HCT116 (cell line): Measurements from ENCODE around the gene PHKG2. TPM values are rescaled to one million over a fixed set of nuclear protein-coding genes. Genes with fewer than 3 reads are reported as not detected.
A peak's percentile ranks its signal among the peaks of the same experiment; 100 is the strongest.

Experiments
- ATAC-seq: fragments of 200-7000 bp; cut with Tn5 transposase; 2 replicates; pipeline ENCODE4 v1.9.1; 2020; ENCODE audit warnings: mild to moderate bottlenecking, moderate library complexity
- BruUV-seq: library from RNA; stranded (reverse); fragments of 400-500 nt; replicated peaks from 2 replicates; lab custom pipeline; 2021; lab: Mats Ljungman, UMichigan
- CTCF ChIA-PET: fragments of 300-600 bp; sonication (Branson Sonifier 250); formaldehyde crosslinking; loops from one replicate; lab custom pipeline; 2021; ENCODE audit warnings: antibody characterized with exemption; lab: Charles Lee
- POLR2A ChIA-PET: fragments of 300-600, 350-600 bp; sonication (Branson Sonifier 250); formaldehyde crosslinking; loops from one replicate; lab custom pipeline; 2021; ENCODE audit warnings: antibody characterized with exemption; lab: Charles Lee
- RAD21 ChIA-PET, 2 experiments: fragments of 300-600 bp; sonication (Branson Sonifier 250); formaldehyde crosslinking; loops; one replicate each; lab custom pipeline; 2023; ENCODE audit warnings: low total read pairs in 2 of 2; ENCODE audit not compliant: uncharacterized antibody in 2 of 2, unreplicated experiment in 2 of 2, low non-redundant PET in 1 of 2; lab: Charles Lee
- DNase-seq: peaks from one replicate; pipeline ENCODE4 v3.0.0-alpha.2; 2010; ENCODE audit warnings: low read depth, low spot score
- H2AFZ ChIP-seq: fragments of 200-600 bp; shearing (Covaris generic), sonication (generic); 2 replicates; pipeline ENCODE4 v1.6.1; 2017; ENCODE audit warnings: low read depth, mixed run types, mixed read lengths, antibody characterized with exemption, low read length; ENCODE audit not compliant: poor library complexity, severe bottlenecking
- H3K27ac ChIP-seq: 2 replicates; pipeline ENCODE4 v1.5.1; 2012; ENCODE audit warnings: low read depth, low read length
- H3K27me3 ChIP-seq: fragments of 200-600 bp; sonication (generic); 2 replicates; pipeline ENCODE4 v1.6.1; 2016; ENCODE audit warnings: mixed run types, low read length, mixed read lengths; ENCODE audit not compliant: insufficient read depth
- H3K36me3 ChIP-seq, 2 experiments: fragments of 200-500 bp in 1 of 2; fragments of 200-600 bp in 1 of 2; sonication (Bioruptor generic) in 1 of 2; sonication (generic) in 1 of 2; 2 replicates each; pipeline versions ENCODE4 v1.5.1 to v1.6.1; 2014 to 2016; ENCODE audit warnings: low read length in 2 of 2, inconsistent platforms in 1 of 2, mixed read lengths in 1 of 2, mixed run types in 1 of 2; ENCODE audit not compliant: insufficient read depth in 2 of 2, control insufficient read depth in 1 of 2
- H3K4me1 ChIP-seq, 2 experiments: fragments of 200-600 bp in 1 of 2; sonication (generic) in 1 of 2; 2 replicates each; pipeline versions ENCODE4 v1.5.1 to v1.6.1; 2012 to 2017; ENCODE audit warnings: low read length in 2 of 2, inconsistent platforms in 1 of 2, mild to moderate bottlenecking in 1 of 2, mixed read lengths in 1 of 2, mixed run types in 1 of 2, moderate library complexity in 1 of 2; ENCODE audit not compliant: insufficient read depth in 2 of 2, control insufficient read depth in 1 of 2
- H3K4me2 ChIP-seq: fragments of 200-600 bp; sonication (generic); 2 replicates; pipeline ENCODE4 v1.6.1; 2017; ENCODE audit warnings: mixed run types, low read length, mixed read lengths
- H3K4me3 ChIP-seq, 2 experiments: fragments of 200-600 bp in 1 of 2; sonication (generic) in 1 of 2; replicated peaks in 1 of 2; 2 replicates each; pipeline ENCODE4 v1.5.1; 2011 to 2016; ENCODE audit warnings: low read length in 2 of 2, control low read depth in 1 of 2, low read depth in 1 of 2, mild to moderate bottlenecking in 1 of 2, mixed read lengths in 1 of 2, mixed run types in 1 of 2
- H3K79me2 ChIP-seq: fragments of 200-600 bp; sonication (generic); 2 replicates; pipeline ENCODE4 v1.6.1; 2017; ENCODE audit warnings: mild to moderate bottlenecking, mixed run types, low read length, moderate library complexity, mixed read lengths; ENCODE audit not compliant: insufficient read depth
- H3K9ac ChIP-seq: fragments of 200-600 bp; sonication (generic); 2 replicates; pipeline ENCODE4 v1.6.1; 2016; ENCODE audit warnings: low read length, mixed read lengths
- H3K9me2 ChIP-seq: fragments of 200-600 bp; sonication (generic), shearing (Covaris generic); 2 replicates; pipeline ENCODE4 v1.6.1; 2017; ENCODE audit warnings: mixed run types, mild to moderate bottlenecking, moderate library complexity; ENCODE audit not compliant: insufficient read depth
- H3K9me3 ChIP-seq, 2 experiments: fragments of 200-500 bp in 1 of 2; fragments of 200-600 bp in 1 of 2; sonication (Bioruptor generic) in 1 of 2; sonication (generic) in 1 of 2; 2 replicates each; pipeline ENCODE4 v1.6.1; 2014 to 2017; ENCODE audit warnings: low read length in 2 of 2, mixed read lengths in 2 of 2, inconsistent platforms in 1 of 2, low read depth in 1 of 2, mild to moderate bottlenecking in 1 of 2, mixed run types in 1 of 2, moderate library complexity in 1 of 2; ENCODE audit not compliant: control insufficient read depth in 1 of 2, insufficient read depth in 1 of 2
- H4K20me1 ChIP-seq: fragments of 200-600 bp; sonication (generic), shearing (Covaris generic); 2 replicates; pipeline ENCODE4 v1.6.1; 2017; ENCODE audit warnings: mixed run types, mild to moderate bottlenecking, moderate library complexity; ENCODE audit not compliant: insufficient read depth
- CBX3 ChIP-seq: IDR thresholded peaks from 2 replicates; pipeline ENCODE4 v1.6.1; 2012; ENCODE audit warnings: low read depth
- CEBPB ChIP-seq: IDR thresholded peaks from 2 replicates; pipeline ENCODE4 v1.6.1; 2012; ENCODE audit warnings: low read depth
- EGR1 ChIP-seq: IDR thresholded peaks from 2 replicates; pipeline ENCODE4 v1.6.1; 2012; ENCODE audit warnings: low read depth
- EZH2 ChIP-seq: fragments of 200-600 bp; sonication (generic); IDR thresholded peaks from 2 replicates; pipeline ENCODE4 v1.6.1; 2017; ENCODE audit warnings: antibody characterized with exemption, mixed run types
- EZH2phosphoT487 ChIP-seq: fragments of 200-600 bp; IDR thresholded peaks from 2 replicates; pipeline ENCODE4 v1.6.1; 2018; ENCODE audit warnings: antibody characterized with exemption, borderline replicate concordance
- FOSL1 ChIP-seq: IDR thresholded peaks from 2 replicates; pipeline ENCODE4 v1.6.1; 2012; ENCODE audit warnings: low read depth
- JUND ChIP-seq: IDR thresholded peaks from 2 replicates; pipeline ENCODE4 v1.6.1; 2012
- POLR2A ChIP-seq: IDR thresholded peaks from 2 replicates; pipeline ENCODE4 v1.7.0; 2011; ENCODE audit warnings: borderline replicate concordance; ENCODE audit not compliant: insufficient read depth, insufficient read length; ENCODE audit errors: extremely low read depth
- POLR2AphosphoS5 ChIP-seq: IDR thresholded peaks from 2 replicates; pipeline ENCODE4 v1.6.1; 2011; ENCODE audit warnings: mild to moderate bottlenecking, low read depth, low read length, moderate library complexity
- SIN3A ChIP-seq: IDR thresholded peaks from 2 replicates; pipeline ENCODE4 v1.6.1; 2012; ENCODE audit warnings: low read depth
- SP1 ChIP-seq: IDR thresholded peaks from 2 replicates; pipeline ENCODE4 v1.6.1; 2012; ENCODE audit warnings: low read depth
- SRF ChIP-seq: IDR thresholded peaks from 2 replicates; pipeline ENCODE4 v1.6.1; 2012; ENCODE audit warnings: low read depth
- YY1 ChIP-seq: IDR thresholded peaks from 2 replicates; pipeline ENCODE4 v1.6.1; 2011; ENCODE audit warnings: low read length, low read depth, moderate library complexity, mild to moderate bottlenecking; ENCODE audit not compliant: insufficient replicate concordance; ENCODE audit errors: extremely low read depth
- ZFX ChIP-seq: fragments of 450-650 bp; IDR thresholded peaks from 2 replicates; pipeline ENCODE4 v1.6.1; 2017
- ZNF274 ChIP-seq: fragments of 200-500 bp; sonication (Bioruptor generic); IDR thresholded peaks from 2 replicates; pipeline ENCODE4 v1.6.1; 2014; ENCODE audit warnings: mild to moderate bottlenecking, low read depth, low read length, inconsistent platforms
- intact Hi-C: fragments of 100-400 bp; cut with micrococcal nuclease; formaldehyde crosslinking; loops from 2 replicates; pipeline ENCODE4 v1.10.0; 2022
- total RNA-seq: library from RNA; stranded (reverse); gene quantifications from one replicate; pipeline ENCODE4 v1.2.1, GENCODE V29; 2021; ENCODE audit not compliant: unreplicated experiment
- TF ChIP-seq, protein P1 (sequence below): IDR thresholded peaks from 2 replicates; pipeline ENCODE4 v1.6.1; 2011; ENCODE audit warnings: mild to moderate bottlenecking, low read length, moderate library complexity; ENCODE audit not compliant: insufficient replicate concordance; ENCODE audit errors: extremely low read depth
- TF ChIP-seq, protein P2 (sequence below): IDR thresholded peaks from 2 replicates; pipeline ENCODE4 v1.6.1; 2012
- TF ChIP-seq, protein P3 (sequence below): IDR thresholded peaks from 2 replicates; pipeline ENCODE4 v1.6.1; 2012; ENCODE audit warnings: low read depth
- TF ChIP-seq, protein P4 (sequence below), 3 experiments: fragments of 200-600 bp in 1 of 3; sonication (generic) in 1 of 3; IDR thresholded peaks in 2 of 3; conservative IDR thresholded peaks in 1 of 3; 2 replicates each; pipeline ENCODE4 v1.5.1; 2012 to 2017; ENCODE audit warnings: low read depth in 2 of 3, low read length in 2 of 3, antibody characterized with exemption in 1 of 3, borderline replicate concordance in 1 of 3, control low read depth in 1 of 3, mild to moderate bottlenecking in 1 of 3, mixed read lengths in 1 of 3, mixed run types in 1 of 3, moderate library complexity in 1 of 3; ENCODE audit not compliant: insufficient read depth in 1 of 3

Gene PHKG2
- total RNA-seq, 1 experiment from 2014 or later, result 32.6 TPM

DNA sequence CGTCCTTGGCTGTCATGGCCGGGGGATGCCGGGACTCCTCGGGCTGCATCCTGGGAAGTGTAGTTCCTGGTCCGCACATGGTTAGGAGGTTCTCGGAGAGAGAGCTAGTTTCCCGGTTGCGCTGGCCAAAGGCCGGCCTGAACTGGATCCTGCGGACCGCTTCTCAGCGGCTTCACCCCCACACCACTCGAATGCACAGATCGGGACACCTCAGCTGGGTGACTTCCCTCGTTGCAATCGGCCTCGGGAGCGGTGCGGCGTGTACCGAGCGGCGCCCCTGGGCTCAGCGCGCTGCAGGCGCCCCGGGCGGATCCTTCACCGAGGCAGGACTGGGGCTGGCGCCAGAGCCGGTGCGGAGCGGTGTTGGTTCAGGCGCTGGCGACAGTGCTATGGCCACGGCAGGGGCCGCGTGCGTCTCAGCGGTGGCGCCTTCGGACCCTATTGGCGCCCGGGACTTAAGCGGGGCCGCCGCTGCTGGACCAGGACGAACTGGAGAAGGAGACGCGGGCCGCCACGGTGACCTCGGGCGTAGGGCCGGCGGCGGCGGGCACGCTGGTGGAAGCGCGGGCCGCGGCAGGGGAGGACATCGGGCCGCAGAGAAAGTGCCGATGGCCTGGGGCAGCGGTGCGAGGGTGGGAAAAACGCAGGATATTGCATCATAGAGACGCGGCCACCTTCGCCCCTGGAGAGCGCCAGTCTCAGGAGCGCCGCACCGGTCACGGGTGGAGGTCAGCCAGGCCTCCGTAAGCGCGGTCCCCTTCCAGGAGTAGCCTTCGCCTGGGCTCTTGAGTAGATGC is 27.4 kb downstream of the PHKG2 start:
- Histone ChIP-seq H3K9me2 (no peaks in the 10 kb centered on the region), H3K9me3 (no peaks in the 10 kb centered on the region), H3K4me1 (peaks cover 0 to 11% of the 10 kb centered on the region in 2 experiments; a peak in 2 of 4 replicates), H3K27ac (peak overlapping the region; percentile 90), H4K20me1 (no peaks in the 10 kb centered on the region), H3K4me3 (peak overlapping the region; percentile 59 to 66), H3K79me2 (no peaks in the 10 kb centered on the region), H2AFZ (no peak overlapping the region), H3K36me3 (peaks cover 6 to 23% of the 10 kb centered on the region in 2 experiments), H3K9ac (peak overlapping the region; percentile 84), H3K4me2 (peak overlapping the region; percentile 80), H3K27me3 (no peaks in the 10 kb centered on the region)
- BruUV-seq, result no TSS peak
- intact Hi-C loops, result no loop called here
- ATAC-seq (peak; percentile 73), DNase-seq (peak; percentile 24)
- POLR2A ChIA-PET, result interaction anchor here (1.1 kb wide), 1 partner anchor 30 kb away, joined by 3 read pairs; no protein-coding TSS in a partner anchor
- CTCF ChIA-PET, result no interaction called here
- RAD21 ChIA-PET, result no interaction called here
- TF ChIP-seq, protein P1, sequence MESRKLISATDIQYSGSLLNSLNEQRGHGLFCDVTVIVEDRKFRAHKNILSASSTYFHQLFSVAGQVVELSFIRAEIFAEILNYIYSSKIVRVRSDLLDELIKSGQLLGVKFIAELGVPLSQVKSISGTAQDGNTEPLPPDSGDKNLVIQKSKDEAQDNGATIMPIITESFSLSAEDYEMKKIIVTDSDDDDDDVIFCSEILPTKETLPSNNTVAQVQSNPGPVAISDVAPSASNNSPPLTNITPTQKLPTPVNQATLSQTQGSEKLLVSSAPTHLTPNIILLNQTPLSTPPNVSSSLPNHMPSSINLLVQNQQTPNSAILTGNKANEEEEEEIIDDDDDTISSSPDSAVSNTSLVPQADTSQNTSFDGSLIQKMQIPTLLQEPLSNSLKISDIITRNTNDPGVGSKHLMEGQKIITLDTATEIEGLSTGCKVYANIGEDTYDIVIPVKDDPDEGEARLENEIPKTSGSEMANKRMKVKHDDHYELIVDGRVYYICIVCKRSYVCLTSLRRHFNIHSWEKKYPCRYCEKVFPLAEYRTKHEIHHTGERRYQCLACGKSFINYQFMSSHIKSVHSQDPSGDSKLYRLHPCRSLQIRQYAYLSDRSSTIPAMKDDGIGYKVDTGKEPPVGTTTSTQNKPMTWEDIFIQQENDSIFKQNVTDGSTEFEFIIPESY, result no peak
- TF ChIP-seq CEBPB, result peak; percentile 57; the same call in 1 of the 2 replicates
- TF ChIP-seq, protein P2, sequence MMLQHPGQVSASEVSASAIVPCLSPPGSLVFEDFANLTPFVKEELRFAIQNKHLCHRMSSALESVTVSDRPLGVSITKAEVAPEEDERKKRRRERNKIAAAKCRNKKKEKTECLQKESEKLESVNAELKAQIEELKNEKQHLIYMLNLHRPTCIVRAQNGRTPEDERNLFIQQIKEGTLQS, result no peak
- TF ChIP-seq CBX3, result peak; percentile 17; the same call in 1 of the 2 replicates
- TF ChIP-seq SIN3A, result peak; percentile 54; the same call in 1 of the 2 replicates
- TF ChIP-seq ZFX, result peak; percentile 70; the same call in 1 of the 2 replicates
- TF ChIP-seq, protein P3, sequence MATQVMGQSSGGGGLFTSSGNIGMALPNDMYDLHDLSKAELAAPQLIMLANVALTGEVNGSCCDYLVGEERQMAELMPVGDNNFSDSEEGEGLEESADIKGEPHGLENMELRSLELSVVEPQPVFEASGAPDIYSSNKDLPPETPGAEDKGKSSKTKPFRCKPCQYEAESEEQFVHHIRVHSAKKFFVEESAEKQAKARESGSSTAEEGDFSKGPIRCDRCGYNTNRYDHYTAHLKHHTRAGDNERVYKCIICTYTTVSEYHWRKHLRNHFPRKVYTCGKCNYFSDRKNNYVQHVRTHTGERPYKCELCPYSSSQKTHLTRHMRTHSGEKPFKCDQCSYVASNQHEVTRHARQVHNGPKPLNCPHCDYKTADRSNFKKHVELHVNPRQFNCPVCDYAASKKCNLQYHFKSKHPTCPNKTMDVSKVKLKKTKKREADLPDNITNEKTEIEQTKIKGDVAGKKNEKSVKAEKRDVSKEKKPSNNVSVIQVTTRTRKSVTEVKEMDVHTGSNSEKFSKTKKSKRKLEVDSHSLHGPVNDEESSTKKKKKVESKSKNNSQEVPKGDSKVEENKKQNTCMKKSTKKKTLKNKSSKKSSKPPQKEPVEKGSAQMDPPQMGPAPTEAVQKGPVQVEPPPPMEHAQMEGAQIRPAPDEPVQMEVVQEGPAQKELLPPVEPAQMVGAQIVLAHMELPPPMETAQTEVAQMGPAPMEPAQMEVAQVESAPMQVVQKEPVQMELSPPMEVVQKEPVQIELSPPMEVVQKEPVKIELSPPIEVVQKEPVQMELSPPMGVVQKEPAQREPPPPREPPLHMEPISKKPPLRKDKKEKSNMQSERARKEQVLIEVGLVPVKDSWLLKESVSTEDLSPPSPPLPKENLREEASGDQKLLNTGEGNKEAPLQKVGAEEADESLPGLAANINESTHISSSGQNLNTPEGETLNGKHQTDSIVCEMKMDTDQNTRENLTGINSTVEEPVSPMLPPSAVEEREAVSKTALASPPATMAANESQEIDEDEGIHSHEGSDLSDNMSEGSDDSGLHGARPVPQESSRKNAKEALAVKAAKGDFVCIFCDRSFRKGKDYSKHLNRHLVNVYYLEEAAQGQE, result no peak
- no peak for TF ChIP-seq POLR2A
- peak; percentile 71 for TF ChIP-seq YY1
- TF ChIP-seq EZH2, result no peak
- TF ChIP-seq ZNF274, result no peak
- TF ChIP-seq FOSL1, result no peak
- TF ChIP-seq, protein P4, sequence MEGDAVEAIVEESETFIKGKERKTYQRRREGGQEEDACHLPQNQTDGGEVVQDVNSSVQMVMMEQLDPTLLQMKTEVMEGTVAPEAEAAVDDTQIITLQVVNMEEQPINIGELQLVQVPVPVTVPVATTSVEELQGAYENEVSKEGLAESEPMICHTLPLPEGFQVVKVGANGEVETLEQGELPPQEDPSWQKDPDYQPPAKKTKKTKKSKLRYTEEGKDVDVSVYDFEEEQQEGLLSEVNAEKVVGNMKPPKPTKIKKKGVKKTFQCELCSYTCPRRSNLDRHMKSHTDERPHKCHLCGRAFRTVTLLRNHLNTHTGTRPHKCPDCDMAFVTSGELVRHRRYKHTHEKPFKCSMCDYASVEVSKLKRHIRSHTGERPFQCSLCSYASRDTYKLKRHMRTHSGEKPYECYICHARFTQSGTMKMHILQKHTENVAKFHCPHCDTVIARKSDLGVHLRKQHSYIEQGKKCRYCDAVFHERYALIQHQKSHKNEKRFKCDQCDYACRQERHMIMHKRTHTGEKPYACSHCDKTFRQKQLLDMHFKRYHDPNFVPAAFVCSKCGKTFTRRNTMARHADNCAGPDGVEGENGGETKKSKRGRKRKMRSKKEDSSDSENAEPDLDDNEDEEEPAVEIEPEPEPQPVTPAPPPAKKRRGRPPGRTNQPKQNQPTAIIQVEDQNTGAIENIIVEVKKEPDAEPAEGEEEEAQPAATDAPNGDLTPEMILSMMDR (IDR thresholded peaks at IDR 0.05 in 2 of 3, conservative IDR thresholded peaks at IDR 0.05 in 1 of 3; ENCODE audit: borderline replicate concordance in 1 of 3, insufficient read depth in 1 of 3, low read depth in 2 of 3, low read length in 2 of 3), result no peak
- peak; percentile 42 for TF ChIP-seq SP1
- peak; percentile 70 for TF ChIP-seq POLR2AphosphoS5
- TF ChIP-seq EGR1, result no peak
- TF ChIP-seq EZH2phosphoT487, result no peak
- no peak; the same call in 1 of the 2 replicates for TF ChIP-seq JUND
- TF ChIP-seq SRF, result no peak
